GM15510 (cell line): ENCODE measurements around the gene EIF6.

Source experiments
- POLR2A ChIP-seq: IDR thresholded peaks from 3 replicates; pipeline ENCODE4 v1.6.1; 2011; ENCODE audit warnings: borderline replicate concordance; ENCODE audit not compliant: insufficient read length; ENCODE audit errors: extremely low read depth

EIF6 gene

DNA sequence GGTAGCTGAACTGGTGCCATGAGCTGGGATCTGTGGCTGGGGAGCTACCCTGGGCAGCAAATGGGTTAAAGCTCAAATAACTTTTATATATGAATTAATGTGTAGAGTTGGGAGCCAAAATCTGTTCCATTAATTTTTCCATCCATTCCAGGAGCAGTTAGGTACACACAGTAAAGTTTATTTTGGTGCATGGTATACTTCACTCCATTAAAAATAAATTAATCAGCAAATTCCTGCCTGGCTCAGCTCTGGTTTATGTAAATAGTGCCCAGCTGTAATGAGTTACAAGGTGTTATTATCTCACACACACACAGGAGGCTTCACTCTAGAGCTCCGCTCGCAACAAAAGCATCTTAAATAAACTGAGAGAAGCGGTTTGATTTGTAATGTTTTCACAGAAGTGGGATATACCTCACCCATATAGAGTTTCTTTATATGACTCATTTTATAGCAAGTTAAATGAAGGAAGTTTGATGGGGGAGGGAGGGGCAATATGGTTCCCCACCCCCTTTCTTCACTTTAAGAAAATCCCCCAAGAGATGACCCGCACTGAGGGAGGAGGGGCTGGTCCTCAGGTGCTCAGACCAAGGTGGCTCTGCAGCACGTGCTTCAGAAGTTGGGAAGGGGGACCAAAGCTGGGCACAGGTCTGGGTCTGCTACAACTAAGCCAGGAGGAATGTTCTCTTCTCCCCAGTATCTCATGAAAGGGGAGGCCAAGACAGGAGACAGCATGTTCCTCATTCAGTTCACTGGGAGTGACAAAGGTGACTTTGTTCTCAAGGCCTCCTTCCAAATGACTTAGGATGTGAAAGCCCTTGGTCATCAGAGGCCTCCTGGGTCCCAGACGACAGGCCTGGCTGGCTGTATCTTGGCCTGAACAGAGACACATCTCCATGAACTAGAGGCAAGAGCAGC lies 18.1 kb upstream of the EIF6 start:
- TF ChIP-seq POLR2A, result no peak

DNA sequence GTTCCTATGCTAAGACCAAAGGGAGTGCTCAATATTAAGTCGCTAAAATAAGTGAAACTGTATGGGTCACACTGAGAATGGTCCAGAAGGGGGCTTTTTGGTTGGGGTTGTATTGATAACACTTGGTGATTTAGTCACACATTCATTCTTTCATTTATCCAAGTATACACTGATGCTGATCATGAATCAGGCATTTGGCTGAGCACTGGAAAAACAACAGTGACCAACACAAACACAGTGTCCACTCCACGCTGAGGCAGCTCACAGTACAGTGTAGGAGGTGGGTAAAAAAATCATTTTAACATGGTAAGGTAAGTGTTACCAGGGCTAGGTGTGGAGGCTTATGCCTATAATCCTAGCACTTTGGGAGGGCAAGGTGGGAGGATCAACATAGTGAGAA lies 16.9 kb upstream of the EIF6 start:
- no peak for TF ChIP-seq POLR2A

DNA sequence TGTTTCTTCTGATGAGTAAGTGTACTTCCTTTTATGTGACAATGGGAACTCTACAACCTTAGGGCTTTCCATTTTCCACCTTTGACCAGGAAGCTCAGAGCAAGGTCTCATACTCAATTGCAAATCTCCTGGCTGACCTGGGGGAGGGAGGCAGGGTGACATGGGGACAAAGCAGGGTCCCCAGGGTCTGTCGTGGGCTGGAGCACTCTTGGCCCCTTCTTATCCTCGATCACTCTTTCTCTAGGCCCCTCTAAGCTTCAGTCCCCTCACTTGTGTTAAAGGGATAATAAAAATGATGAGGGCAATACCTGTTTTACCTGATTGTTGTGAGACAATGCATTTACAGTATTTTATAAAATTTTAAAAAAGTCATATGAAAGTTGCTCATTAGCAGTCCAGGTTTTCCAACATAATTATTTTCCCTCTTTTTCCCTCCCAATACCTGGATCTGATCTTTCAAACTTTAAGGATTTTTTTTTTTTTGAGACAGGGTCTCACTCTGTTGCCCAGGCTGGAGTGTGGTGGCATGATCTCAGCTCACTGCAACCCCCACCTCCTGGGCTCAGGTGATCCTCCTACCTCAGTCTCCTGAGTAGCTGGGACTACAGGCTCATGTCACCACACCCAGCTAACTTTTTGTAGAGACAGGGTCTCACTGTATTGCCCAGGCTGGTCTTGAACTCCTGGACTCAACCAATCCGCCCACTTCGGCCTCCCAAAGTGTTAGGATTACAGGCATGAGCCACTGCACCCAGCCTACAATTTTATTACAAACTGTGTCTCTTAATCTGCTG lies 16.1 kb upstream of the EIF6 start:
- no peak for TF ChIP-seq POLR2A

DNA sequence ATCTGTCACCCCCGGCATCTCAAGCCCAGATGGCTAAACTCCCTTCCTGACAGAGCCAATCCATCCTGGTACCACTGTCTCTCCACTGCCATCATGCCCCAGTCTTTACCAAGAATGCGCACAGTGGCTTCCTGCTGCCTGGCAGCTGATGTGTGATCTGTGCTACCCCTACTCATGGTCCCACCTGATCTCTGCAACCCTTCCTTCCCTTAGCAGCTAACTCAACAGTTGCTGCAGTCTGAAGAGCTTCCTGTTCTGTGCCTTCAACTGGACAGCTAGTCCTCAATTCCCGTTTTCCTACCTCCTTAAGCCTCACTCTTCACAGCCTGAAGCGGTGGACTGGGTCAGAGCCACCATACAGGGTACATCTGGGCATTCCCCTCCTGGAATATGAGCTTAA lies 15.2 kb upstream of the EIF6 start:
- no peak for TF ChIP-seq POLR2A

DNA sequence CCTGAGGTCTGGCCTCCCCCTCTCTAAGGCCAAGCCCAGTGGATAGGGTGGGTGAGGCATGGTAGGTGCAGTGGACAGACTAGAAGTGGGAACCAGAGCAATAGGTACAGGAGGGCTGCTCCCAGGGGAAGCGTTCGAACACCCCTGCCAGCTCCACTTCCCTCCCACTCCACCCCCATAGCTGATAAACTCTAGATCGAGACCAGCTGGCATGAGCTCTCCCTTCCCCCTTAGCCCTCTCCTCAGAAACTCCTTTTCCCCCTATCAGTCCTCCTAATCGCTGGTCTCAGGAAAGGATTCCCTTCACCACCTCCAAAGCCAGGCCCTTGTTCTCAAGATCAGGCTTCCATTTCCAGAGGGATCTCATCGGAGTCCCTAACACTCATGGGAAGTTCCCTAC lies 13.7 kb upstream of the EIF6 start:
- no peak for TF ChIP-seq POLR2A

DNA sequence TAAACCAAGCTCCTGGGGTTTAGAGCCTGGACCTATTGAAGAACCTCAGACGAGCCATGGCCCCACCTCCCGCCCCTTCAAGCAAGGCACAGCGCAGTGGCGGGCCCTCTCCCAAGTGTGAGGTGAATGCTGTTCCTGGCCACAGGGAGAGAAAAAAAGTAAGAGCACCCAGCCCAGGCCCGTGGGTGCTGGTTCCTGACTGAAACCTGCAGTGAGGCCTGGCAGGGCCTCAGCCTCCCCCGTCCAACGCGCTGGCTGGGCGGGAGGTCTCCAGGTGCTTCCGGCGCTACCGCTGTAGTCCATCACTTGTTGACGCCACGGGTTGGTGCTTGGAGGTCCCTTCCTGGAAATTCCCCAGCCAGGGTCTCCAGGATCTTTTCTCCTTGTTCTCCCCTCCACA lies 13.2 kb upstream of the EIF6 start:
- no peak for TF ChIP-seq POLR2A

DNA sequence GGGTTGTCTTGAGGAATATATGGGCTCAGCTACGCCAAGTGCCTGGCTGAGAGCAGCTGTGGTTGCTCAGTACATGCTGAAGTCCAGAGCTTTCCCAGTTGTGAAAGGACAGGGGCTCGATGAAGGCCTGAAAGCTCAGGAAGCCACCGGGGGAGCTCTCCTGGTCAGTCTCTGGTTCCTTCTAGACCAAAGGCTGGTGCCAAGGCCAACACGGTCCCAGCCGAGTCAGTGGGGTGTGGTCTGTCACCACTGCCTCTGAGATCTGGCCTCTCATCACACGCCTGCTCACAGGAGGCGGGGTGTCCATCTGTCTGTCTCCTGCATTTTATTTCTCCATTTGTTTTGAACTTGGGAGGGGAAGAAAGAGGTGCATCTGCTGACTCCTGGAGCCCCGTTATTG lies 12.6 kb upstream of the EIF6 start:
- no peak for TF ChIP-seq POLR2A

DNA sequence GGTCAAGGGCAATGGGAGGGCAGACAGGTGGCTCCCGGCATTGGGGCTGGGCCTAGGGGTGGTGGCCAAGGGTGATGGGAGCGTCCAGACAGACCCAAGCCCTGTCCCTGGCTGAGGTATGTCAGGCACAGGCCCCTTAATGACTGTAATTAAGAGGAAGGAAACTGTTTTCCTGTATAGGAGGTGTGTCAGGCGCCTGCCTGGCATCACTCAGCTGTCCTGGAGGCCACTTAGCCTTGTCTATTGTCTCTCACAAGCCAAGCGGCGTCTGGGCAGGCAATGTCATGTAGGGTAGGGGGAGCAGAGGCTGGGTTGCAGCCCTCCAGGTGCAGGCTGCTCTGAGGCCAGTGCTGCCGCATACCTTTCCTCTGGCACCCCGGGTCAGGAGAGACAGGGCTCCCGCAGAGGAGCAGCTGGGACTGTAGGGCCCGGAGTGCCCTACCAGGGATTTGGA lies 11.6 kb upstream of the EIF6 start:
- no peak for TF ChIP-seq POLR2A

DNA sequence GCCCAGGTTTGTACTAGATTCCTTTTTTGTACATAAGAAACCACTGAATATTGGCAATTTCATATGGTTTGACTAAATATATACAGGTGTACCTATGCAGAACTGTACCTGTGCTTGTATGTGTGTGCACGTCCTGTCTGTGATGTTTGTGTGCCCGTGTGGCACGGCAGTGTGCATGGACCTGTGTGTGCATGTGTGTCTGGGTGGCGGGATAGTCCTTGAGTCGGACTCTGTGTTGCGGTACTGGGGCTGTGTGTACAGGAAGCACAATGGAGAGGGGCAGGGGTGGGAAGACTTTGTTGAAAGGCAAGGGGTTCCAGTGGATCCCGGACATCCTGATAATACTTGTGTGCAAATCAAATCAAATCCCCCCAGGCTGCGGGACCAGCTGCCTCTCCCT lies 11.1 kb upstream of the EIF6 start:
- TF ChIP-seq POLR2A, result no peak

DNA sequence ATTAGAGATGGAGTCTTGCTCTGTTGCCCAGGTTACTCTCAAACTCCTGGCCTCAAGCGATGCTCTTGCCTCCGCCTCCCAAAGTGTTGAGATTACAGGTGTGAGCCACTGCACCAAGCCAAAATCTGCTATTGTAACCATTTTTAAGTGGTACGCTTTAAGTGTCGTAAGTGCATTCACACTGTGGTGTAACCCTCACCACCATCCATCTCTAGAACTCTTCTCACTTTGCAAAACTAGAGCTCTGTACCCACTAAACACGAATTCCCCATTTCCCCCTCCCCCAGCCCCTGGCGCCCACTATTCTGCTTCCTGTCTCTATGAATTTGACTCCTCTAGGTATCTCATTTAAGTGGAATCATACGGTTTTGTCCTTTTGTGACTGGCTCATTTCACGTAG lies 10.5 kb upstream of the EIF6 start:
- TF ChIP-seq POLR2A, result no peak

DNA sequence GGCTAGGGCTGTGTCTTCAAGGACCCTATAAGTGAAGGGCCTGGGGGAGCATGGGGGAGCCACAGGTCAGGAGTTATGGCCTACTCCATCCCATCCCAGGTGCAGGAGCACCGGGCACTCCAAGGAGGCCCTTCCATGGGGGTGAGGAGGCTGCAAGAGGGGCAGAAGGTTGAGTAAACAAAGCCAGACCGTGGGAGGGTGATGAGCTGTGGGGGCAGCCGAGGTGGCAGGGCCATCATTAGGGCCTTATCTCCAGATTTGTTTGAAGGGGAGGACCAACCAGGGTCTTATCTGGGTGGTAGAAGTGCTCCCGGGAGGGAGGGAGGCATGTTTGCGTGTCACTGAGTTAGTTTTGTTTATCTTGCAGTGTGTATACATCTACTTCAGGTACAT lies 9.7 kb upstream of the EIF6 start:
- no peak for TF ChIP-seq POLR2A

DNA sequence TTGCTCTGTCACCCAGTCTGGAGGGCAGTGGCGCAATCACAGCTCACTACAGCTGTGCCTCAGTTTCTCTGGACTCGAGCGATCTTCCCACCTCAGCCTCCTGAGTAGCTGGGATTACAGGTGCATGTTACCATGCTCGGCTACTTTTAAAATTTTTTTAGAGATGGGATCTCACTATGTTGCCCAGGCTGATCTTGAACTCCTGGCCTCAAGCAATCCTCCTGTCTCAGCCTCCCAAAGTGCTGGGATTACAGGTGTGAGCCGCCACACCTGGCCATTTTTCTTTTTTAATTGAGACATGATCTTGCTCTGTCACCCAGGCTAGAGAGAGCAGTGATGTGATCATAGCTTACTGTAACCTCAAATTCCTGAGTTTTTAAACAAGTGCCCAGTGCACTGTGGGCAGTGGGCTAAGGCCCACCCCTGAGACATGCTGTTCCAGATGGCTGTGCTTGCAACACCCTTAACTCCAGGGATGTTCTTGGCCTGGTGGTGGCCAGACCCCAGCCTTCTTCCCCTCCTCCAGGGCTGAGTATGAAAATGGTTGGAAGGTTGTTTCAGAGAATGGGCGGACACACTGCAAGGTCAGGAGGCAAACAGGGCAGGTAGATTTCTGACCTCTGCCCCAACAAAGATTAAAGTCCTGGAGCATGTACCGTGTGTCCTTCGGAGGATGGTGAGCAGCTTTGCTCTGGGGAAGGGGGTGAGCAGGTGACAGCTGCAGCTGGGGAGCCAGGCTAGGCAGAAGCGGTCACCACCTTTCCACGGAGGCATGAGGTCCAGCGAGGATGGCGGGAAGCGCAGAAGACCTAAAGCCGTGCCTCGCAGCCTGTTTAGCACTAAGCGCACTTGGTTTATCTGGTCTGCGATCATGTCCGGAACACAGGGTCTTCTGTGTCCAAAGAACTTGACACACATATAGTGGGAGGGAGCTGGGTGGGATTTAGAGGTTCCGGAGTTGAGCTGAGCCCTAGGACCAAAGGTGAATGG lies 9.0 kb upstream of the EIF6 start:
- no peak for TF ChIP-seq POLR2A

DNA sequence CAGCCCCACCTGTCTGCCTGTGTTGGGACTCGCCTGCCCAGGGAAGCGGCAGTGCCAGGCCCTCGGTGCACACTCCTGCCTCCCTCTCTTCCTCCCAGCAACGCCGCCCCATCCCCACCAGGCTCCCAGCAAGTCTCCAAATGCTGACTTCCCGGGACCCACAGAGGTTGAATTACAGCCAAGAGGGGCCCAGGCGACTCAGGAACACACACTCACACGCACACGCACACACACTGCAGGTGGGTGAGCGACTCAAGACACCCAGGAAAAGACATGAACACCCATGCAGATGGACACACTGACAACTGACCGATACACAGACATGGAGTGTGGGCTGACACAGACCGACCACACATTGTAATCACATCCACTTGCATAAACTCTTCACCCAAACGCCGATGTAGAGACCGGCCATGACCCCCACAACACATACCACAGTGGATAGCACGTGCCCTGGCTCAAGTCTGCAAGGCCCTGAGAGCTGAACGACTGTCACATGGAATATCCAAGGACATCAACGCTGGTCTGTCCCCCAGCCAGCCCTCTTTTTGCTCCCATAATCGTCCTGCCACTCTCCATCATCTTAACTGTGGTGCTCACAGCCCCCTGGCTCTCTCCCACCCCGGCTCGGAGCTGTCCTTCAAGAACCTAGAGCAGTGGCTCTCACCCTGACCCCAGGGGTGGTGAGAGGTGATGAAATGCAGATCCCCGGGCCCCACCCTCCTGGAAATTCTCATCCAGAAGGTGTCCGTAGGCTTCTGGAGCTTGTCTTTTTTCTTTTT lies 8.1 kb upstream of the EIF6 start:
- TF ChIP-seq POLR2A, result no peak
